Spleen (tissue), 11 donors: ENCODE measurements around the gene SLC38A8. TPM values are rescaled to one million over a fixed set of nuclear protein-coding genes. Genes with fewer than 3 reads are reported as not detected.

ENCODE experiments used
- DNase-seq: peaks from one replicate; pipeline ENCODE4 v3.0.0-alpha.2; 2020
- H3K27ac ChIP-seq, 8 donors: fragments of 200-600 bp; sonication (generic) in 7 of 8; 1 replicate in 4 of 8; 2 replicates in 4 of 8; pipeline versions ENCODE4 v1.5.0 to v1.8.0; 2016 to 2021; ENCODE audit warnings: inconsistent platforms in 4 of 8, mild to moderate bottlenecking in 4 of 8, moderate library complexity in 1 of 8
- H3K27me3 ChIP-seq, 7 donors: fragments of 200-600 bp; sonication (generic) in 6 of 7; replicated peaks in 1 of 7; 1 replicate in 4 of 7; 2 replicates in 3 of 7; pipeline versions ENCODE4 v1.5.0 to v1.8.0; 2016 to 2021; ENCODE audit warnings: inconsistent platforms in 3 of 7, mild to moderate bottlenecking in 1 of 7
- H3K36me3 ChIP-seq, 6 donors: fragments of 200-600 bp; sonication (generic) in 5 of 6; 1 replicate in 4 of 6; 2 replicates in 2 of 6; pipeline versions ENCODE4 v1.5.0 to v1.8.0; 2016 to 2021; ENCODE audit warnings: inconsistent platforms in 2 of 6
- H3K4me1 ChIP-seq, 6 donors: fragments of 200-600 bp; sonication (generic) in 5 of 6; 1 replicate in 3 of 6; 2 replicates in 3 of 6; pipeline versions ENCODE4 v1.5.0 to v1.8.0; 2016 to 2021; ENCODE audit warnings: inconsistent platforms in 3 of 6
- H3K4me3 ChIP-seq, 8 donors: fragments of 200-600 bp; sonication (generic) in 7 of 8; 1 replicate in 4 of 8; 2 replicates in 4 of 8; pipeline versions ENCODE4 v1.5.0 to v1.8.0; 2016 to 2021; ENCODE audit warnings: inconsistent platforms in 4 of 8, mild to moderate bottlenecking in 4 of 8, moderate library complexity in 2 of 8
- H3K9me3 ChIP-seq, 8 donors: fragments of 200-600 bp; sonication (generic) in 7 of 8; 1 replicate in 4 of 8; 2 replicates in 4 of 8; pipeline versions ENCODE4 v1.5.0 to v1.8.0; 2016 to 2021; ENCODE audit warnings: inconsistent platforms in 4 of 8
- CTCF ChIP-seq, 11 experiments: fragments of 200-600 bp in 7 of 11; fragments of 450-650 bp in 4 of 11; sonication (generic) in 4 of 11; IDR thresholded peaks in 8 of 11; conservative IDR thresholded peaks in 3 of 11; 1 replicate in 7 of 11; 2 replicates in 4 of 11; pipeline versions ENCODE4 v1.4.0 to v1.8.0; 2016 to 2021; ENCODE audit warnings: antibody characterized with exemption in 11 of 11, inconsistent platforms in 4 of 11, mild to moderate bottlenecking in 1 of 11
- POLR2A ChIP-seq, 3 donors: fragments of 450-650 bp; IDR thresholded peaks; one replicate each; pipeline ENCODE4 v1.5.1; 2017; ENCODE audit warnings: antibody characterized with exemption in 3 of 3, mild to moderate bottlenecking in 1 of 3
- POLR2AphosphoS5 ChIP-seq, 3 donors: sonication (generic); formaldehyde crosslinking; IDR thresholded peaks; one replicate each; pipeline ENCODE4 v1.5.1; 2017; ENCODE audit warnings: antibody characterized with exemption in 3 of 3
- WGBS, 5 donors: extraction: QIAGEN DNeasy Blood & Tissue Kit in 3 of 5; methylation state at CpG; one replicate each; pipeline versions ENCODE4 v1.1.5 to v1.1.7; 2013 to 2018; 5-methylcytosine and 5-hydroxymethylcytosine counted together
- intact Hi-C: fragments of 100-400 bp; cut with DNase I; formaldehyde crosslinking; loops from one replicate; pipeline ENCODE4 v1.15.0; 2023; ENCODE audit warnings: low total_unique reads
- polyA plus RNA-seq, 3 donors: library from polyadenylated mRNA; stranded (reverse); fragments of 200-250 nt; gene quantifications; one replicate each; pipeline ENCODE4 v1.2.1, GENCODE V29; 2013
- total RNA-seq, 7 donors: library from RNA; depleted of rRNA in 3 of 7; stranded (reverse); fragments of >200 nt in 3 of 7; fragmentation: NEBNext Ultra II Directional in 4 of 7; extraction: Animal tissue kit (Norgen Biotek cat#: 25700) in 4 of 7; gene quantifications; one replicate each; pipeline versions ENCODE4 v1.1.0 to v1.2.1, GENCODE V29; 2016 to 2021
- donor health status: healthy with polysubstance abuse.
- donor health status: DM: no; HTN: no; CAD: no; lungs with moderate emphysema.
- donor health status: DM: no; HTN: no; CAD: no.
- donor health status: Bipolar disorder and iron deficiency.
- donor health status: healthy.
- donor health status: DM: no; HTN: no; CAD: no.
- donor health status: DM: yes; HTN: yes; CAD: no.

SLC38A8 gene
- total and polyA plus RNA-seq, 10 donors = 0.37 TPM; not detected in 9

GRCh38 chr16:84036982-84037425 is 5.6 kb downstream of the SLC38A8 start:
- 83 to 97% (median 88%) methylated on average over 4 to 8 of the region's 8 CpGs for WGBS, 5 donors
- no peak overlapping the region for H3K4me3 ChIP-seq
- intact Hi-C loops = no loop called here
- H3K9me3 ChIP-seq = peaks cover 0 to 16% (median 13%) of the 10 kb centered on the region in 8 donors
- H3K4me1 ChIP-seq = no peaks in the 10 kb centered on the region
- no peak overlapping the region for H3K27ac ChIP-seq
- peaks cover 0 to 38% (median 0%) of the 10 kb centered on the region in 7 donors for H3K27me3 ChIP-seq
- no peak for DNase-seq
- TF ChIP-seq POLR2A (IDR thresholded peaks at IDR 0.05) (no peak), POLR2AphosphoS5 (IDR thresholded peaks at IDR 0.05) (no peak)
- H3K36me3 ChIP-seq = no peaks in the 10 kb centered on the region

- Histone ChIP-seq H3K36me3 (no peaks in the 10 kb centered on the region), H3K4me1 (no peaks in the 10 kb centered on the region), H3K4me3 (no peak overlapping the region), H3K27me3 (peaks cover 0 to 40% (median 0%) of the 10 kb centered on the region in 7 donors), H3K9me3 (peaks cover 0 to 16% (median 13%) of the 10 kb centered on the region in 8 donors), H3K27ac (no peak overlapping the region)
- WGBS, 5 donors = 40 to 86% (median 78%) methylated on average over 3 of the region's 3 CpGs
- TF ChIP-seq POLR2AphosphoS5 (IDR thresholded peaks at IDR 0.05) (no peak), CTCF (IDR thresholded peaks at IDR 0.05 in 8 of 11, conservative IDR thresholded peaks at IDR 0.05 in 3 of 11) (no peak), POLR2A (IDR thresholded peaks at IDR 0.05) (no peak)
- intact Hi-C loops = no loop called here
- DNase-seq = no peak
Measured at GRCh38 chr16:84036131-84036530, 6.5 kb downstream of the SLC38A8 start.

- intact Hi-C loops = no loop called here
- TF ChIP-seq POLR2AphosphoS5 (IDR thresholded peaks at IDR 0.05) (no peak), POLR2A (IDR thresholded peaks at IDR 0.05) (no peak), CTCF (IDR thresholded peaks at IDR 0.05 in 8 of 11, conservative IDR thresholded peaks at IDR 0.05 in 3 of 11) (no peak)
- no peak for DNase-seq
- H3K4me1 ChIP-seq = peaks cover 0 to 3% (median under 1%) of the 10 kb centered on the region in 6 donors
- no peak overlapping the region for H3K4me3 ChIP-seq
- no peaks in the 10 kb centered on the region for H3K36me3 ChIP-seq
- WGBS, 5 donors = 85 to 93% (median 92%) methylated on average over 12 of the region's 12 CpGs
- peaks cover 0 to 30% (median 0%) of the 10 kb centered on the region in 7 donors for H3K27me3 ChIP-seq
- H3K27ac ChIP-seq = no peak overlapping the region
- peaks cover 0 to 16% (median 13%) of the 10 kb centered on the region in 8 donors for H3K9me3 ChIP-seq
Measured at GRCh38 chr16:84034516-84034915, 8.1 kb downstream of the SLC38A8 start.

- Histone ChIP-seq H3K4me1 (peaks cover 0 to 10% (median 3%) of the 10 kb centered on the region in 6 donors), H3K36me3 (no peaks in the 10 kb centered on the region), H3K9me3 (peaks cover 0 to 16% (median 13%) of the 10 kb centered on the region in 8 donors), H3K4me3 (no peak overlapping the region), H3K27me3 (peaks cover 0 to 37% (median 0%) of the 10 kb centered on the region in 7 donors), H3K27ac (no peak overlapping the region)
- TF ChIP-seq CTCF (IDR thresholded peaks at IDR 0.05 in 8 of 11, conservative IDR thresholded peaks at IDR 0.05 in 3 of 11) (no peak), POLR2AphosphoS5 (IDR thresholded peaks at IDR 0.05) (no peak), POLR2A (IDR thresholded peaks at IDR 0.05) (no peak)
- WGBS, 5 donors = 82 to 88% (median 84%) methylated on average over 22 to 25 of the region's 25 CpGs
- DNase-seq = no peak
- intact Hi-C loops = no loop called here
Measured at GRCh38 chr16:84033251-84034195, 9.1 kb downstream of the SLC38A8 start.
